Inflammatory macrophage treated with lipopolysaccharide for 4 hours (primary cell): Measurements from ENCODE around the gene ACO2.
"Not testable (repeated sequence)": the region's sequence is repeated elsewhere in the genome, so short reads cannot be mapped to it uniquely, and the experiment has no call there.

ENCODE experiments used
- DNase-seq: peaks from one replicate; pipeline ENCODE4 v3.0.0-alpha.2; 2020

The ACO2 gene

GRCh38 chr22:41448189-41448808 lies 20.6 kb upstream of the ACO2 start:
- DNase-seq = peak; percentile 98

- DNase-seq = no peak
Observed at GRCh38 chr22:41458161-41458728, 10.7 kb upstream of the ACO2 start.

- no peak for DNase-seq
Observed at GRCh38 chr22:41459431-41459830, 9.5 kb upstream of the ACO2 start.

GRCh38 chr22:41460071-41460470 lies 8.8 kb upstream of the ACO2 start:
- not testable (repeated sequence) for DNase-seq

- DNase-seq = no peak
Observed at GRCh38 chr22:41461901-41462300, 7.0 kb upstream of the ACO2 start.

GRCh38 chr22:41469218-41469851 lies 418 bp downstream of the ACO2 start:
- peak; percentile 38 for DNase-seq

GRCh38 chr22:41470886-41471285 lies 2.0 kb downstream of the ACO2 start:
- DNase-seq = peak; percentile 35

GRCh38 chr22:41471568-41471967 lies 2.7 kb downstream of the ACO2 start:
- DNase-seq = no peak

- no peak for DNase-seq
Observed at GRCh38 chr22:41474872-41475451, 6.0 kb downstream of the ACO2 start.

GRCh38 chr22:41478473-41478872 lies 9.6 kb downstream of the ACO2 start:
- DNase-seq = no peak

GRCh38 chr22:41478891-41479521 lies 10.1 kb downstream of the ACO2 start:
- DNase-seq = peak; percentile 97

- DNase-seq = no peak
Observed at GRCh38 chr22:41479671-41480396, 10.9 kb downstream of the ACO2 start.

GRCh38 chr22:41480397-41480735 lies 11.4 kb downstream of the ACO2 start:
- no peak for DNase-seq

GRCh38 chr22:41481131-41481830 lies 12.4 kb downstream of the ACO2 start:
- DNase-seq = no peak

GRCh38 chr22:41481925-41482318 lies 13.0 kb downstream of the ACO2 start:
- no peak for DNase-seq

- DNase-seq = peak; percentile 70
Observed at GRCh38 chr22:41482319-41482935, 13.5 kb downstream of the ACO2 start.

- DNase-seq = no peak
Observed at GRCh38 chr22:41485033-41485432, 16.1 kb downstream of the ACO2 start.

GRCh38 chr22:41487037-41487935 lies 18.4 kb downstream of the ACO2 start:
- DNase-seq = no peak

- no peak for DNase-seq
Observed at GRCh38 chr22:41488076-41488475, 19.2 kb downstream of the ACO2 start.

- DNase-seq = no peak
Observed at GRCh38 chr22:41488596-41489385, 19.9 kb downstream of the ACO2 start.
